Measurements from ENCODE around the gene GRIK4.

Gene GRIK4

GRCh38 chr11:120586072-120586471, 74.5 kb downstream of the GRIK4 start:
- no peak overlapping the region for H2AFZ ChIP-seq (ENCODE audit: low read length)
- no peak overlapping the region for H3K4me3 ChIP-seq (ENCODE audit: low read depth, low read length, poor library complexity, severe bottlenecking)
- H3K36me3 ChIP-seq (ENCODE audit: insufficient read depth, low read length) = no peaks in the 10 kb centered on the region
- no peak for TF ChIP-seq EZH2 (IDR thresholded peaks at IDR 0.05; ENCODE audit: borderline replicate concordance, low read length)
- TF ChIP-seq, protein P1, sequence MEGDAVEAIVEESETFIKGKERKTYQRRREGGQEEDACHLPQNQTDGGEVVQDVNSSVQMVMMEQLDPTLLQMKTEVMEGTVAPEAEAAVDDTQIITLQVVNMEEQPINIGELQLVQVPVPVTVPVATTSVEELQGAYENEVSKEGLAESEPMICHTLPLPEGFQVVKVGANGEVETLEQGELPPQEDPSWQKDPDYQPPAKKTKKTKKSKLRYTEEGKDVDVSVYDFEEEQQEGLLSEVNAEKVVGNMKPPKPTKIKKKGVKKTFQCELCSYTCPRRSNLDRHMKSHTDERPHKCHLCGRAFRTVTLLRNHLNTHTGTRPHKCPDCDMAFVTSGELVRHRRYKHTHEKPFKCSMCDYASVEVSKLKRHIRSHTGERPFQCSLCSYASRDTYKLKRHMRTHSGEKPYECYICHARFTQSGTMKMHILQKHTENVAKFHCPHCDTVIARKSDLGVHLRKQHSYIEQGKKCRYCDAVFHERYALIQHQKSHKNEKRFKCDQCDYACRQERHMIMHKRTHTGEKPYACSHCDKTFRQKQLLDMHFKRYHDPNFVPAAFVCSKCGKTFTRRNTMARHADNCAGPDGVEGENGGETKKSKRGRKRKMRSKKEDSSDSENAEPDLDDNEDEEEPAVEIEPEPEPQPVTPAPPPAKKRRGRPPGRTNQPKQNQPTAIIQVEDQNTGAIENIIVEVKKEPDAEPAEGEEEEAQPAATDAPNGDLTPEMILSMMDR (IDR thresholded peaks at IDR 0.05; ENCODE audit: low read length) = no peak
- no peaks in the 10 kb centered on the region for H4K20me1 ChIP-seq (ENCODE audit: insufficient read depth, low read length)
- no peaks in the 10 kb centered on the region for H3K27me3 ChIP-seq (ENCODE audit: insufficient read depth, low read length)
- H3K27ac ChIP-seq (ENCODE audit: low read depth, low read length, poor library complexity, severe bottlenecking) = no peak overlapping the region
- H3K79me2 ChIP-seq (ENCODE audit: insufficient read depth, low read length) = no peaks in the 10 kb centered on the region
- H3K9ac ChIP-seq (ENCODE audit: low read length) = no peak overlapping the region
- H3K4me2 ChIP-seq (ENCODE audit: low read length) = no peak overlapping the region
- H3K9me3 ChIP-seq (ENCODE audit: low read length) = no peaks in the 10 kb centered on the region
- H3K4me1 ChIP-seq (ENCODE audit: insufficient read depth, low read length, severe bottlenecking) = no peaks in the 10 kb centered on the region
- no peaks in the 10 kb centered on the region for H3F3A ChIP-seq (ENCODE audit: insufficient read depth, low read length)
- no peaks in the 10 kb centered on the region for H3K9me2 ChIP-seq (ENCODE audit: low read depth, low read length)

DNA sequence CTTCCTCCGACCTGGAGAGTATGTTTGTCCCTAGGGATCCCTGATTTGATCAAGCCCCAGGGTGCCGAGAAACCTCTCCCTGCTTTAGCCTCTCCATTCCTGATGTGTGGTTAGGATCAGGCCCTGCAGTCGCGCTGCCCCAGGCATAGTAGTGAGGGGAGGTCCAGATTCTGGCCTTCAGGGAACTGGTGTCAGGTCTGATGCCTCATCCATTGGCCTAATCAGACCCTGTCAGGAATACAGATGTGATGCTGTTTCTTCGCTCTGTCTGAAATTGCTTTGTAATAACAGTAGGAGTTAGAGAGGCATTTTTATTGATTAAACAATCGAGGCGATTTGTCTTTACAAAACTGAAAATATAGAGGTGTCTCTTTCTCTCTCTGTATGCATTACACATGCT, 75.2 kb downstream of the GRIK4 start:
- no peaks in the 10 kb centered on the region for H4K20me1 ChIP-seq (ENCODE audit: insufficient read depth, low read length)
- no peak overlapping the region for H3K4me2 ChIP-seq (ENCODE audit: low read length)
- H3K9me2 ChIP-seq (ENCODE audit: low read depth, low read length) = no peaks in the 10 kb centered on the region
- H3K27ac ChIP-seq (ENCODE audit: low read depth, low read length, poor library complexity, severe bottlenecking) = no peak overlapping the region
- H3K79me2 ChIP-seq (ENCODE audit: insufficient read depth, low read length) = no peaks in the 10 kb centered on the region
- no peaks in the 10 kb centered on the region for H3K36me3 ChIP-seq (ENCODE audit: insufficient read depth, low read length)
- H3K4me3 ChIP-seq (ENCODE audit: low read depth, low read length, poor library complexity, severe bottlenecking) = no peak overlapping the region
- no peak overlapping the region for H3K9ac ChIP-seq (ENCODE audit: low read length)
- no peaks in the 10 kb centered on the region for H3K9me3 ChIP-seq (ENCODE audit: low read length)
- H3F3A ChIP-seq (ENCODE audit: insufficient read depth, low read length) = no peaks in the 10 kb centered on the region
- no peaks in the 10 kb centered on the region for H3K4me1 ChIP-seq (ENCODE audit: insufficient read depth, low read length, severe bottlenecking)
- TF ChIP-seq, protein P1 (IDR thresholded peaks at IDR 0.05; ENCODE audit: low read length) = no peak
- no peak for TF ChIP-seq EZH2 (IDR thresholded peaks at IDR 0.05; ENCODE audit: borderline replicate concordance, low read length)
- H3K27me3 ChIP-seq (ENCODE audit: insufficient read depth, low read length) = no peaks in the 10 kb centered on the region
- H2AFZ ChIP-seq (ENCODE audit: low read length) = no peak overlapping the region

DNA sequence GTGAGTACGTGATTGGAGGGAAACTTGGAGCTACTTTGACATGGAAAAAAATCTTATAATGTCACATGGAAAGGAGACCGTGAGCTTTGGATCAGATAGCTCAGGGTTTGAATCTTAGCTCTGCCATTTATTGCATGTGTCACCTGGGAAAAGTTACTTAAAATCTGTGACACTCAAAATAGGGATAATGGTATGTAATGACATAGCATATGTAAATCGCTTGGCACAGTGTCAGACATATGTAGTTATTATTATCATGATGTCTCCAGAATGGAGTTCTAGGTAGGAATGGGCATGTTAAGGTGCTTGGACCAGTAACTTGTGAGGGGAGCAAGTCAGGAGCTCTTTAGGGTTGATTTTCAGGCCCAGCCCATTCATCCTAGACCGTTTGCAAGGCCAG, 75.8 kb downstream of the GRIK4 start:
- Histone ChIP-seq H3K4me2 (ENCODE audit: low read length) (no peak overlapping the region), H3K9me3 (ENCODE audit: low read length) (no peaks in the 10 kb centered on the region), H3K79me2 (ENCODE audit: insufficient read depth, low read length) (no peaks in the 10 kb centered on the region), H3K9me2 (ENCODE audit: low read depth, low read length) (no peaks in the 10 kb centered on the region), H4K20me1 (ENCODE audit: insufficient read depth, low read length) (no peaks in the 10 kb centered on the region), H3K4me1 (ENCODE audit: insufficient read depth, low read length, severe bottlenecking) (no peaks in the 10 kb centered on the region), H3K9ac (ENCODE audit: low read length) (no peak overlapping the region), H3K27ac (ENCODE audit: low read depth, low read length, poor library complexity, severe bottlenecking) (no peak overlapping the region), H2AFZ (ENCODE audit: low read length) (no peak overlapping the region), H3K4me3 (ENCODE audit: low read depth, low read length, poor library complexity, severe bottlenecking) (no peak overlapping the region), H3F3A (ENCODE audit: insufficient read depth, low read length) (no peaks in the 10 kb centered on the region), H3K27me3 (ENCODE audit: insufficient read depth, low read length) (no peaks in the 10 kb centered on the region), H3K36me3 (ENCODE audit: insufficient read depth, low read length) (no peaks in the 10 kb centered on the region)
- TF ChIP-seq, protein P1 (IDR thresholded peaks at IDR 0.05; ENCODE audit: low read length) = no peak
- no peak for TF ChIP-seq EZH2 (IDR thresholded peaks at IDR 0.05; ENCODE audit: borderline replicate concordance, low read length)

Measured in OCI-LY1 (cell line).